BLaER1 (cell line): ENCODE measurements around the gene EHMT1.

Experiments
- H3K27ac ChIP-seq: shearing (Covaris generic); formaldehyde crosslinking; 2 replicates; pipeline ENCODE4 v1.8.1; 2022
- H3K27me3 ChIP-seq: shearing (Covaris generic); formaldehyde crosslinking; 2 replicates; pipeline ENCODE4 v1.8.1; 2022
- H3K36me3 ChIP-seq: shearing (Covaris generic); formaldehyde crosslinking; 2 replicates; pipeline ENCODE4 v1.8.1; 2022
- H3K4me1 ChIP-seq: shearing (Covaris generic); formaldehyde crosslinking; 2 replicates; pipeline ENCODE4 v1.8.1; 2022
- H3K4me2 ChIP-seq: shearing (Covaris generic); formaldehyde crosslinking; 2 replicates; pipeline ENCODE4 v1.8.1; 2022
- H3K4me3 ChIP-seq: shearing (Covaris generic); formaldehyde crosslinking; 2 replicates; pipeline ENCODE4 v1.8.1; 2022
- H3K9ac ChIP-seq: shearing (Covaris generic); formaldehyde crosslinking; 2 replicates; pipeline ENCODE4 v1.8.1; 2022
- H3K9me3 ChIP-seq: shearing (Covaris generic); formaldehyde crosslinking; 2 replicates; pipeline ENCODE4 v1.8.1; 2022
- H4K20me1 ChIP-seq: shearing (Covaris generic); formaldehyde crosslinking; 2 replicates; pipeline ENCODE4 v1.8.1; 2022
- Cebpa-rat ChIP-seq: shearing (Covaris generic); IDR thresholded peaks from 2 replicates; pipeline ENCODE4 v1.8.1; 2022

The EHMT1 gene

DNA sequence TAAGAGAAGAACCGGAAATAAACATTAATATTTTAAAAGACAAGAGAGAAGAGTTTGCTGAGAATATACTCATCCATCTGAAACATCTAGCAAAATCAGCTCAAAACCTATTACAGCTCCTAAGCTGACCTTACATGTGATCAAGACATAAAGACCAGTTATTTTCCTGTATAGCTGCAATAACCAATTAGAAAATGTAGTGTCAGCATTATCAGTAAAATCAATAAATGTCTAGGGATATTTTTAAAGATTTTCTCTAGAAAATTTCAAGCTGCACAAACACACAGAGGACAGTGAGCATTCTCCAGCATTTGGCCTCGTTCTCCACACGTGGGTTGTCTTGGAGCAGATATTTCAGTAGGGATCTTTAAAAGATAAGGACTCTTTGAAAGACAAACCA, 131.2 kb downstream of the EHMT1 start:
- H3K4me2 ChIP-seq, result no peak overlapping the region
- H4K20me1 ChIP-seq, result peaks cover 53% of the 10 kb centered on the region

DNA sequence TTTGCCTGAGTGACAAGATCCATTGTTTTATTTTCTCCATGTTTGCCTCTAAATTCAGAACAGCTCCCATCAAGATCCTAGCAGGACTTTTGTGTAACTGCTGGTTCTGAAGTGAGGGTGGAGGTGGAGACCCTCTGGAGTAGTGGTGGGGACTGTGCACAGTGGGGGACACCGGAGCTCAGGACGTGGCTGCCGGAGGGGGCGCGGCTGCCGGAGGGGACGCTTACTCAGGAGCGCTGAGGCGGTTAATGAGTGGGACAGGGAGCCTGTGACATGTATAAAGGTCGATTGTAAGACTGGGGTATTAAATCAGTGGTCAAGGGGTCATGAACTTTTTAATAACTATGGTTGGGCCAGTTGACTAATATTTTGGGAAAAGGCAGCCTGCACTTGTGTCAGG, 131.8 kb downstream of the EHMT1 start:
- TF ChIP-seq Cebpa-rat, result no peak
- no peak overlapping the region for H3K4me3 ChIP-seq
- peaks cover 47% of the 10 kb centered on the region for H4K20me1 ChIP-seq

More for the DNA sequence above, 131.2 kb downstream of the EHMT1 start:
- peaks cover 98% of the 10 kb centered on the region for H3K36me3 ChIP-seq
- no peak overlapping the region for H3K4me3 ChIP-seq
- no peak overlapping the region for H3K27ac ChIP-seq
- H3K4me1 ChIP-seq, result peaks cover 12% of the 10 kb centered on the region
- no peak for TF ChIP-seq Cebpa-rat
- no peaks in the 10 kb centered on the region for H3K27me3 ChIP-seq
- peaks cover 36% of the 10 kb centered on the region for H3K9me3 ChIP-seq
- no peak overlapping the region for H3K9ac ChIP-seq

DNA sequence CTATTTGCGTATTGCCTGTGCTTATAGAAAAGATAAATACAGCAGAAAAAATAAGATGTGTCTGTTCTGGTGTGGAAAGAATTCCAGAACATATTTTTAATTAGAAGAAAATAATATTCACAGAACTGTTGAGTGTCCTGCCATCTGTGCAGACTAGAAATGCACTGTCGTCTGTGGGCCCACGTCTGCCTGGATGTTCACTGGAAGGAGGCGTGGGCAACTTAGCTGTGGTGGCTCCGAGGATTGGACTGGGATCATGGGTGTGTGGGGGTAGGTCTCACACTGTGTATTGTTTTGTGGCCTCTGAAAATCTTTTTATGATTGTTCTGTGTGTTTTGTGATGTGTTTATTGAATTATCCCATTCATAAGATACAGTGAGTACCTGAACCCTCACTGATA, 132.8 kb downstream of the EHMT1 start:
- no peak overlapping the region for H3K4me2 ChIP-seq
- peaks cover 100% of the 10 kb centered on the region for H3K36me3 ChIP-seq
- H3K9ac ChIP-seq, result no peak overlapping the region
- H3K4me3 ChIP-seq, result no peak overlapping the region
- H3K4me1 ChIP-seq, result peaks cover 7% of the 10 kb centered on the region; the same call in 1 of the 2 replicates
- no peak overlapping the region for H3K27ac ChIP-seq
- peaks cover 47% of the 10 kb centered on the region for H4K20me1 ChIP-seq
- H3K27me3 ChIP-seq, result no peaks in the 10 kb centered on the region
- TF ChIP-seq Cebpa-rat, result no peak
- peaks cover 44% of the 10 kb centered on the region for H3K9me3 ChIP-seq

More for the DNA sequence above, 131.8 kb downstream of the EHMT1 start:
- Histone ChIP-seq H3K27ac (no peak overlapping the region), H3K9ac (no peak overlapping the region), H3K4me2 (no peak overlapping the region), H3K36me3 (peaks cover 100% of the 10 kb centered on the region), H3K9me3 (peaks cover 41% of the 10 kb centered on the region), H3K27me3 (no peaks in the 10 kb centered on the region), H3K4me1 (peaks cover 6% of the 10 kb centered on the region)

DNA sequence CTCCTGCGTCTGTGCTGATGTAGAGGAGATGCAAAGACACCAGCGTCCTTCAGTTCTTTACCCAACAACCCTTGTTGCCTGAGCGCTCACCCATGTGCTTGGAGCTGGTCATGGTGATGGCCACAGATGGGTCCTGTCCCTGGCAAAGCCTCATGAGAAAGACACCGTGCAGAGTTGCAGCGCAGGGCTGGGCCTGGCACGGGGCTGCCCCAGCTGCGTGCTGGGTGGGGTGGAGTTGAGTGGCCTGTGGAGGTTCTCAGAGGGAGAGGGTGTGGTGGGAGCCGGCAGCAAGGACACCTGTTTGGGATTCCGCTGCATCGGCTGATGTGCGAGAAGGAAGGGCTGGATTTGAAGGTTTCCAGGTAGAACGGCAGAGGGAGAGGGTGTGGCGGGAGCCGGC, 133.6 kb downstream of the EHMT1 start:
- no peaks in the 10 kb centered on the region for H3K27me3 ChIP-seq
- TF ChIP-seq Cebpa-rat, result no peak
- H3K9me3 ChIP-seq, result peaks cover 44% of the 10 kb centered on the region
- H3K36me3 ChIP-seq, result peaks cover 100% of the 10 kb centered on the region
- H3K4me1 ChIP-seq, result peaks cover 7% of the 10 kb centered on the region; the same call in 1 of the 2 replicates
- no peak overlapping the region for H3K27ac ChIP-seq
- no peak overlapping the region for H3K4me2 ChIP-seq
- no peak overlapping the region for H3K9ac ChIP-seq
- no peak overlapping the region for H3K4me3 ChIP-seq
- peaks cover 53% of the 10 kb centered on the region for H4K20me1 ChIP-seq

DNA sequence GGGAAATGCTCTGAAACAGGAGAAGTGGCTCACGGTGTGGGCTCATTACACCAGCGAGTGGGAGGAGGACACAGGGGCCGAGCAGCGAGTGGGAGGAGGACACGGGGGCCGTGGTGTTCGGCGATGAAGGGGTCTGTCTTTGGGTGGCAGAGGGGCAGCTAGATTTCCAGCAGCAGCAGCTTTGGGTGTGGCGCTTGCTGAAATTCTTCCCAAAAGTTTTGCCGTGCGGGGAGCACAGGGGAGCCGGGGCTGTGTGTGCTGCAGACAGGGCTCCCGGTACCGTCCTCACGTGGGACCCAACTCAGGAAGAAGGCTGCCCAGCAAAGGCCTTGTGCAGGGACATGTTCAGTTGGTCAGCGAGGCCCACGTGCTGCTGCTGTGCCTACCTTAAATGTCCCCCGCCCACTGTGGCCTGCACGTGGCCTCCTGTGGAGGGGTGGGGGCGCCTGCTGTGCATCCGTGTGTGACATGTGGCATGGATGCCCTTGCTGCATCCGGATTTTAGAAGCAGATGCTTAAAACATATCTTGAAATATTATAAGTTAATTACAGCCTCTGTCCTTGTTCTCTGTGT, 134.5 kb downstream of the EHMT1 start:
- Histone ChIP-seq H4K20me1 (peaks cover 56% of the 10 kb centered on the region), H3K4me3 (no peak overlapping the region), H3K9ac (no peak overlapping the region), H3K9me3 (peaks cover 48% of the 10 kb centered on the region), H3K4me2 (no peak overlapping the region), H3K27ac (no peak overlapping the region), H3K36me3 (peaks cover 100% of the 10 kb centered on the region), H3K4me1 (peaks cover 7% of the 10 kb centered on the region; the same call in 1 of the 2 replicates), H3K27me3 (no peaks in the 10 kb centered on the region)
- no peak for TF ChIP-seq Cebpa-rat

DNA sequence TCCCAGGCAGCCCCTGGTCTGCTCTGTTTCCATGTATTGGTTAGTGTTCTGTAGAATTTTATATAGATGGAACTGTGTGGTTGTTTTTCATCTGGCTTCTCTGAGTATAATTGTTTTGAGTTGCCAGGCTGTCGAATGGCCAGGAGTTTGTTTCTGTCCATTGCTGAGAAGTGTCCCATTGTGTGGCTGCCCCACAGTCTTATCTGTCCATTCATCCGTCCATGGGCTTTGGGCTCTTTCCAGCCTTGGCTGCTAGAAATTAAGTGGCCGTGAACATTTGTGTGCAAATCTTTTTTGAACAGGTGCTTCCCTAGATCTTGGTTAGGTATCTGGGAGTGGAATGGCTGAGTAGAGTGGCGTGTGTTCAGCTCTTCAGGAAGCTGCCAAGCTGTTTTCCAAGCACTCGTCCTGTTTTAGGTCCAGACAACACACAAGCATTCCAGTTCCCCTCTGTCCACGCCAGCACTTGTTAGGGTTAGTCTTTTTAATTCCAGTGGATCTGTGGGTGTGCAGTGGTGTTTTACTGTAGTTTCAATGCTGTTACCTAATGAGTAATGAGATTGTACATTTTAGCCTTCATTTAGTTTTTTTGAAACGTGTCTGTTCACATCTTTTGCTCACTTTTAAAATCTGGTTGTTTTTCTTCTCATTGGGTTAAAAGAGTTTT, 136.6 kb downstream of the EHMT1 start:
- H3K27ac ChIP-seq, result no peak overlapping the region

DNA sequence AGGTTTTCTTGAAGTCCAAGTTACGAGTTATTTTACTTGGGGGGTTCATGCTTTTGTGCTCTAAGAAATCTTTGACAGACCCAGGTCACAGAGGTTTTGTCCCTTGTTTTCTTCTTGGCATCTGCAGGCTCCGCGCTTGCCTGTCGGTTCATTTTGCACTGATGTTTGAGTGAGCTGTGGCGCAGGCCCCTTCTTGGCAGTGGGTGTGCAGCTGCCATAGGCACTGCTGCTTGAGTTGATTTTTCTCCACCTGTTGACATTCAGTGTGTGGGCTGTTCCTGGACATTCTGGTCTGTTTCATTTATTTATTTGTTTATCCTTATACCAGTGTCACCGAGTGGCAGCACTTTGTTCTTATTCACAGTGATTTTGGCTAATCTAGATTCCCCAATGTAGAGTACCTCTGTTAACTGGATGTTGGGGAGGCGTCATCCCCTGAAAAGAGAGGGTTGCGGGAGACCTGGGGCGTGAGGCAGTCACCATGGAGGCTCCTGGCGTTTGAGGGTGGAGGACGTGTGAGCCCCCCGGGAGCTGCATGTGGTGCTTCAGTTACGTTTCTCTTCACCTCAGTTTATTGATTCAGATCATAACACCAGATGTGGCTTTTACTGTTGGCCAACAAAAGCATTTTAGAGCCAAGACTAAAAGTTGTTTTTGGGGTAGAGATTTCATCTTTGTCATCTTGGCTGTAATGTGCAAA, 137.4 kb downstream of the EHMT1 start:
- H3K4me3 ChIP-seq, result no peak overlapping the region
- H4K20me1 ChIP-seq, result peaks cover 50% of the 10 kb centered on the region
- H3K9me3 ChIP-seq, result peaks cover 57% of the 10 kb centered on the region
- no peak overlapping the region for H3K9ac ChIP-seq
- H3K36me3 ChIP-seq, result peaks cover 100% of the 10 kb centered on the region
- no peaks in the 10 kb centered on the region for H3K27me3 ChIP-seq
- H3K4me1 ChIP-seq, result peaks cover 18% of the 10 kb centered on the region; the same call in 1 of the 2 replicates
- H3K27ac ChIP-seq, result no peak overlapping the region
- no peak for TF ChIP-seq Cebpa-rat
- no peak overlapping the region for H3K4me2 ChIP-seq

More for the DNA sequence above, 136.6 kb downstream of the EHMT1 start:
- peaks cover 57% of the 10 kb centered on the region for H3K9me3 ChIP-seq
- peaks cover 10% of the 10 kb centered on the region; the same call in 1 of the 2 replicates for H3K4me1 ChIP-seq
- no peak for TF ChIP-seq Cebpa-rat
- H3K4me3 ChIP-seq, result no peak overlapping the region
- no peak overlapping the region for H3K4me2 ChIP-seq
- no peak overlapping the region for H3K9ac ChIP-seq
- H3K27me3 ChIP-seq, result no peaks in the 10 kb centered on the region
- peaks cover 100% of the 10 kb centered on the region for H3K36me3 ChIP-seq
- peaks cover 48% of the 10 kb centered on the region for H4K20me1 ChIP-seq

DNA sequence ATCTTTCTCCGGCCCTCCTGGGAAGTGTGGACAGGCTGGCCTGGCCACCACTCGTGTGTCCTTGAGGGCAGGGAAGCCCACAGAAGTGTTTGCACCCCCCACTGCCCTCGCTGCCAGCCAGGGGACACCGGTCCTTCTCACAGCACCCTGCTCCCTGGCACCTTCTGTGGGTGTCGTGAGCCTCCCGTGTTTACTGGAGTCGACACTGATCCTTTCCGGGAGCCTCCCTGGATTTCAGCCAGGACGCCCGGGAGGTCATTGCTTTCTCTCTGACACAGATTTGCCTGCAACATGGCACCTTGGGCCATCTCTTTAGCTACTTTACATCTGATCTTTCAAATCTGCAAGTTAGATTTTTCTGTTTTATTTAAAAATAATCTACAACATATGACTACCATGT, 138.3 kb downstream of the EHMT1 start:
- H3K9ac ChIP-seq, result no peak overlapping the region
- no peak for TF ChIP-seq Cebpa-rat
- H3K4me1 ChIP-seq, result peaks cover 19% of the 10 kb centered on the region; the same call in 1 of the 2 replicates
- H3K27ac ChIP-seq, result no peak overlapping the region
- no peak overlapping the region for H3K4me3 ChIP-seq
- H3K4me2 ChIP-seq, result no peak overlapping the region
- H3K36me3 ChIP-seq, result peaks cover 100% of the 10 kb centered on the region
- H3K27me3 ChIP-seq, result no peaks in the 10 kb centered on the region
- peaks cover 50% of the 10 kb centered on the region for H4K20me1 ChIP-seq
- peaks cover 50% of the 10 kb centered on the region for H3K9me3 ChIP-seq

DNA sequence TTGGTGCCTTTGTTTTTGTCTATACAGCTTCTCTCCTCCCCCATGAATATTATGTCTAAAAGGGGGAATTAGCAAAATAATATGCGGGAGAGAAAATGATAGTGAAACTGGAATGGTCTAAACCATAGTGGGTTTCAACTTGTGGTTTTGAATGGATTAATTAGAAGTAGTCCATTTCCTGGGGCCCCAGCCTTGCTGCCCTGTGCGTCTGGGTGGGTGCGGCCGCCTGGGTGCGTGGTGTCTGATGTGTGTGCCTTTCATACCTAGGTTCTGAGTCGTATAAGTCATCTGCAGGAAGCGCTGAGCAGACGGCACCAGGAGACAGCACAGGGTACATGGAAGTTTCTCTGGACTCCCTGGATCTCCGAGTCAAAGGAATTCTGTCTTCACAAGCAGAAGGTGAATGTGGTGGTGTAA, 138.8 kb downstream of the EHMT1 start:
- no peak overlapping the region for H3K4me3 ChIP-seq
- H3K36me3 ChIP-seq, result peaks cover 100% of the 10 kb centered on the region
- no peak overlapping the region for H3K4me2 ChIP-seq
- no peak overlapping the region for H3K9ac ChIP-seq
- H3K27me3 ChIP-seq, result no peaks in the 10 kb centered on the region
- H3K4me1 ChIP-seq, result peaks cover 19% of the 10 kb centered on the region; the same call in 1 of the 2 replicates
- TF ChIP-seq Cebpa-rat, result no peak
- no peak overlapping the region for H3K27ac ChIP-seq
- peaks cover 45% of the 10 kb centered on the region for H3K9me3 ChIP-seq
- peaks cover 54% of the 10 kb centered on the region; the same call in 1 of the 2 replicates for H4K20me1 ChIP-seq

DNA sequence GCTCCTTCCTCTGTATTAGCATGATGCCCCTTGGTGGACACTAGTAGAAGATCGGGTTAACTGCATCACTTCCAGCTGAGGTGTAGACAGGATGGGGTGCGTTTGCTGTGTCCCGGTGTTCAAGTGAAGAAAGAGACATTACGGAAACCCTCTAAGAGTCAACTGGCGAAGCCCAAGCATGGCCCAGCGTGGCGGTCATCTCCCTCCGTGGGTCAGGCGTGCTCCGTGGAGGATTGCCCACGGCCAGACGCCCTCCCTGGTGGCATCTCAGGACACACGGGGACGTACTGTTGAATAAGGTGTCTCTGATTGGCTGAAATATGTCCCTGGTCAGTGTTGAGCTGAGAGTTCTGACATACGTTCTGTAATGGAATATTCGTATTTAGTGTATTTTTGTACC, 139.3 kb downstream of the EHMT1 start:
- Histone ChIP-seq H4K20me1 (peaks cover 58% of the 10 kb centered on the region; the same call in 1 of the 2 replicates), H3K27me3 (no peaks in the 10 kb centered on the region), H3K9ac (no peak overlapping the region), H3K9me3 (peaks cover 41% of the 10 kb centered on the region), H3K27ac (no peak overlapping the region), H3K4me1 (peaks cover 19% of the 10 kb centered on the region; the same call in 1 of the 2 replicates), H3K36me3 (peaks cover 100% of the 10 kb centered on the region), H3K4me2 (no peak overlapping the region), H3K4me3 (no peak overlapping the region)
- no peak for TF ChIP-seq Cebpa-rat
